ENCODE data around the gene SOX15.
A peak's percentile ranks its signal among the peaks of the same experiment; 100 is the strongest.

Gene SOX15

DNA sequence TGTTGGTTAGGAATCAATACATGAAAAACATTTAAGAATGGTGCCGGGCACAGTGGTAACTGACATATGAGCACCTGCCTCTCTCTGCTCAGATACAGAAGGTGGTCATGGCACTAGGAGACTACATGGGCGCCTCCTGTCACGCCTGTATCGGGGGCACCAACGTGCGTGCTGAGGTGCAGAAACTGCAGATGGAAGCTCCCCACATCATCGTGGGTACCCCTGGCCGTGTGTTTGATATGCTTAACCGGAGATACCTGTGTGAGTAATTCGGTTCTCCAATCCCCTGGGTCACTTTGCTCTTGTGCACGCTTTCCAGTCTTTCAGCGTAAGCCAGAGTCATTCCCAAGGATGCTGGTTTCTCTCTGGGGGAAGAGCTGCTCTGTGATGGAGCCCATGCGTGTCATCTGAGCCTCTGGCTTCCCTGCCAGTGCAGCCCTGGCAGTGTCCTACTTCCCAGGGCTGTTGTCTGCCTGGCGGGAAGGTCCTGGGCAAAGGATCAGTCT is 13.4 kb downstream of the SOX15 start:
- no peak for DNase-seq

DNA sequence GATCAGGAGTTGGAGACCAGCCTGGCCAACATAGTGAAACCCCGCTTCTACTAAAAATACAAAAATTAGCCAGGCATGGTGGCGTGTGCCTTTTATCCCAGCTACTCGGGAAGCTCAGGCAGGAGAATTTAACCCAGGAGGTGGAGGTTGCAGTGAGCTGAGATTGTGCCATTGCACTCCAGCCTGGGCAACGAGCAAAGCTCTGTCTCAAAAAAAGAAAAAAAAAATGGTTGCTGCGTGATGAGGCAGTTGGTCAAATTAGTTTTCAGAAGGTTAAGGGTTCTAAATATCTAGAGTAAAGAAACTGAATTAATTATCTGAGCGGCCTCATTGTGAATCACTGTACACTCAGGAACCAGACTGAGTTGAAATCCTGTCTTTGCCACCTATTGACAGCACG is 13.9 kb downstream of the SOX15 start:
- DNase-seq, result no peak

DNA sequence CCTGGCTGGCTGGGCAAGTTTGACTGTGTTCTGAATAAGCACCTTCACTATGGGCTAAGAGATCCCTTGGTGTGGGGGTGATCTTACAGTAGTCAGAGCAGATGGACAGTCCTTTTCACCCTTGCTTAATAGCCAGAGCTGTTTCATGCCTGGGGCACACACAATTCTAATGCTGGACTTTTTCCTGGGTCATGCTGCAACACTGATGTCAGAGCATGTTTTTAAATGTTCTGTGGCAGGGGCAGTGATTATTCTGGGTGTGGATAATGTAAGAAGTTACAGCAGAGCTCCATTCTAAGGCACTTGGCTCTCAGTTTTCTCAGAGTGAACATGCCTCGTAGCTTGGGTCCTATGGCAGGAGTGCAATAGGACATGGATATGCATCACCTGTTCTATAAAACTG is 14.4 kb downstream of the SOX15 start:
- no peak for DNase-seq

DNA sequence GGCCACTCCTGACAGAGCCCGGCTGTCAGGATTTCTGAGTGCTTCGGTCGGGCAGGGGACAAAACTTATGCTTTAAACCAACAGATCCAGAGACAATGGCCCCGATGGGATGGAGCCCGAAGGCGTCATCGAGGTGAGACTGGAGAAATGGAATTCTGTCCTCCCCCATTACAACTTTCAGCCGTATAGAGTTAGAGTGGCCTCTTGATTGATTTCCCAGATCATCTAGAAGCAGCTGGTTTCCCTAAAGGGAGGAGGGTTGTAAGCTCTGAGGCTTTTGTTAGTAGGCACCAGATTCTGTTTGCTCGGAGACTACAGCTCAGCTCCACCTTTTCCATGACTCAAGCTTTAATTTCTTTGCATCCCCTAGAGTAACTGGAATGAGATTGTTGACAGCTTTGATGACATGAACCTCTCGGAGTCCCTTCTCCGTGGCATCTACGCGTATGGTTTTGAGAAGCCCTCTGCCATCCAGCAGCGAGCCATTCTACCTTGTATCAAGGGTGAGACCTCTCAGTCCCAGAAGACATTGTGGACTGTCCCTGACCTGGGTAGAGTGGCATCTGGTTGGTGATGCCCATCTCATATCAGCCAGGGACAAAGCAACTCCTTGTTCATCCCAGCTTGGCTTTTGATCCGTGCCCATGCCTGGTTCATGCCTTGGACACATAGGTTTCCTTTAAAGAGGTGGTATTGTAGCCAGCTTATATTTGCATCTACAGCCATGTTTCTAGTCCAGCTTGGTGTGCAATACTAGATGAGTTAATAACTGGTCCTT is 15.5 kb downstream of the SOX15 start:
- no peak for DNase-seq

DNA sequence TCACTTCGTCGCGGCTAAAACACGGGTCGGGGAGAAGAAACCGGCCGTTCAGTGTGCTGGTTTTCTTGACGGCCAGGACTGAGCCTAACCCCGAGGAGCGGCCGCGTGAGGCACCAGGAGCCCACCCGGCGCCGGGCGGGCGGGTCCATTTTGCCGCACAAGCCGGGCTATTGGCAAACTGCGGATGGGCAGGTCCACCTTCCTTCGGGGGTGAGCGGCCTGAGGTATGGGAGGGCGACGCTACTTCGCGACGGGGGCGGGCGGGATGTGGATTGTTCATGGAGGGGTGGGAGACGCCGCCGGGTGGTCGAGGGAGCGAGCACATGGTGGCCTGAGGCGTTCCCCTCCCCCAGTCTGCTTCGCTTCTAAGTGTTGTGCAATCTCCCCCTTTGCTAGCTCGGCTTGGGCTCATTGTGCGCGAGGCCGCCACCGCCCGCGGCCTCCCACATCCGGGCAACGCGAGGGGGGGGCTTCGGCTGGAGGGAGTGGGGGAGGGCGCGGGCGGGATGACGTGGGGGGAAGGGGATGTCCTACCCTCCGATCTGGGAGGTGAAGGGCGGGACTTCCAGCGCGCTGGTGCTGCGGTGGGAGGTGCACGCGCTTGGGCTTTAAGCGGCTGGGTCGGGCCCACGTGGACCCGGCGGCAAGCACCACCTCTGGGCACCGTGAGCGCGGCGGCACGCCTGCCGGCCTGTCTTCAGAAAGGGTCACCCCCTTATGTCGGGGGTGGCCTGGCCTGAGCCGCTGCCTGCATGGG is 16.4 kb downstream of the SOX15 start:
- DNase-seq, result peak; percentile 87 to 92

DNA sequence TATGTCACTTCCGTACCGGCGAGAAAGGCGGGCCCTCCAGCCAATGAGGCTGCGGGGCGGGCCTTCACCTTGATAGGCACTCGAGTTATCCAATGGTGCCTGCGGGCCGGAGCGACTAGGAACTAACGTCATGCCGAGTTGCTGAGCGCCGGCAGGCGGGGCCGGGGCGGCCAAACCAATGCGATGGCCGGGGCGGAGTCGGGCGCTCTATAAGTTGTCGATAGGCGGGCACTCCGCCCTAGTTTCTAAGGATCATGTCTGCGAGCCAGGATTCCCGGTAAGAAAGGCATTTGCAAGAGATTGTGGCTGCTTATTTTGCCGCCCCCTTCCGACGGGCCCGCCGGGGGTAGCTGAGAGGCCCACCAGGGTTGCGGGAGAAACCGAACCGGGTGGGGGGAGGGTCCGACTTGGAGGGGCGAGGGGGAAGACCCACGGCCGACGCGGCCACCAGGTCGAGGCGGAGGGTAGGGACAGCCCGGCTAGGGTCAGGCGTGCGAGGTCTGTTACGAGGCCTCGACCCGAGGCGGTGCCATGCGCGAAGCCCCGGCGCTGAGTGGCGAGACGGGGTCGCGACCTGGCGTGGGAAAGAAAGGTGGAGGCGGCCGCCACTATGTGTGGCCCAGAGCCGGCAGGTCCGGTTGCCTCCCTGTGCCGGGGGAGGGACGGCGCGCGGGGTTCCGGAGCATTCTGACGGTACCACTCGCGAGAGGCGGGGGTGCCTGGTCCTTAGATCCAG is 17.1 kb downstream of the SOX15 start:
- DNase-seq, result peak; percentile 100

DNA sequence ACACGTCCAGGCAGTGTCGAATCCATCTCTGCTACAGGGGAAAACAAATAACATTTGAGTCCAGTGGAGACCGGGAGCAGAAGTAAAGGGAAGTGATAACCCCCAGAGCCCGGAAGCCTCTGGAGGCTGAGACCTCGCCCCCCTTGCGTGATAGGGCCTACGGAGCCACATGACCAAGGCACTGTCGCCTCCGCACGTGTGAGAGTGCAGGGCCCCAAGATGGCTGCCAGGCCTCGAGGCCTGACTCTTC is 17.6 kb downstream of the SOX15 start:
- DNase-seq, result no peak

DNA sequence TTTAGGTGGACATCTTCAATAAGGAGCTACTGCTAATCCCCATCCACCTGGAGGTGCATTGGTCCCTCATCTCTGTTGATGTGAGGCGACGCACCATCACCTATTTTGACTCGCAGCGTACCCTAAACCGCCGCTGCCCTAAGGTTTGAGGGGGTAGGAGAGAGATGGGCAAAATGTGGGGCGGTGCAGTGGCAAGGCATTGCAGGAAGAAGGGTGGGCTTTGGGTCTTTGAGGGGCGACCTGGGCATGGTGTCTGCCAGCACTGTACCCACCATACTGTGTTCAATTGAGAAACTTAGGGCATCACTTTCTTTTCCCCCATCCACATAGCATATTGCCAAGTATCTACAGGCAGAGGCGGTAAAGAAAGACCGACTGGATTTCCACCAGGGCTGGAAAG is 19.5 kb downstream of the SOX15 start:
- no peak for DNase-seq

DNA sequence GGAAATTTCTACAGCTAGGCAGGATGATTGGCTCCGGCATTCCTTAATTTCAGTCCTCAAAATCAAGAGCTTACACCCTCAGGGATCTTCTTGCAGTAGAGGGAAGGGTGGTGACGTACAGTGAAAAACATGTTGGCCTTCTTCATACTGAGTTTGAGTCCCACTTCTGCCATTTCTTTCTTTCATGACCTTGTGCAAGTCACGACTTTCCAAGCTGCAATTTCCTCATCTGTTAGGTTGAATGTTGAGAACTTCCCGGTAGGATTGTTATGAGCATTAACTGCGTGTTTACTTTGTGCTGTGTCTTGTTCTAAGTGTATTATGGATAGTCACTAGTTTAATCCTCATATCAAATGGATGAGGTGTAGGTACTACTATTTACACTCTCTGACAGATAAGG is 20.3 kb downstream of the SOX15 start:
- peak; percentile 71 to 72 for DNase-seq

DNA sequence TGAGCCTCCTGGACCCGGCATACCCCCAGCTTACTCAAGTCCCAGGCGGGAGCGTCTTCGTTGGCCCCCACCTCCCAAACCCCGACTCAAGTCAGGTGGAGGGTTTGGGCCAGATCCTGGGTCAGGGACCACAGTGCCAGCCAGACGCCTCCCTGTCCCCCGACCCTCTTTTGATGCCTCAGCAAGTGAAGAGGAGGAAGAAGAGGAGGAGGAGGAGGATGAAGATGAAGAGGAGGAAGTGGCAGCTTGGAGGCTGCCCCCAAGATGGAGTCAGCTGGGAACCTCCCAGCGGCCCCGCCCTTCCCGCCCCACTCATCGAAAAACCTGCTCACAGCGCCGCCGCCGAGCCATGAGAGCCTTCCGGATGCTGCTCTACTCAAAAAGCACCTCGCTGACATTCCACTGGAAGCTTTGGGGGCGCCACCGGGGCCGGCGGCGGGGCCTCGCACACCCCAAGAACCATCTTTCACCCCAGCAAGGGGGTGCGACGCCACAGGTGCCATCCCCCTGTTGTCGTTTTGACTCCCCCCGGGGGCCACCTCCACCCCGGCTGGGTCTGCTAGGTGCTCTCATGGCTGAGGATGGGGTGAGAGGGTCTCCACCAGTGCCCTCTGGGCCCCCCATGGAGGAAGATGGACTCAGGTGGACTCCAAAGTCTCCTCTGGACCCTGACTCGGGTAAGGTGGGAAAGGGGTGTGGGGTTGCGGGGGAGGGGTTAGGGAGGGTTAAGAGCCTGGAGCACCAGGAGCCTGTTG is 26.6 kb downstream of the SOX15 start:
- DNase-seq, result no peak

DNA sequence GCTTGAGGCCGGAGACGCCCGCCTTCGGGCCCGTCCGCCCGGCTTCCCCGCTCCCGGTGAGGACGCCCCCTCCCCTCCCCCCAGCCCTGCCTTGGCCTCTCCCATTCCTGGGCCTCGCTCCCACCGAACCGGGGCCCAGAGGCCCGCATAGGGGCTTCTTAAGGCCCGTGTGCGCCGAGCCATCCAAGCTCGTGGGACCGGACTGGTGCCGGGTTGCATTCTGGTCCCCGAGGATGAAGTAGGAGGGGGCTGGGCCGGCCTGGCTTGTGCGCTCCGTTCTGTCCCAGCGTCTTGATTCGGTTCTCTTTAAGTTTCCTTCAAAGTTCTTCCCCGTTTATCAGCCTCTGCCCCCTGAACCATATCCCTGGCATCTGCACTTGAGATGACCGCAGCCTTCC is 27.7 kb downstream of the SOX15 start:
- DNase-seq, result no peak

DNA sequence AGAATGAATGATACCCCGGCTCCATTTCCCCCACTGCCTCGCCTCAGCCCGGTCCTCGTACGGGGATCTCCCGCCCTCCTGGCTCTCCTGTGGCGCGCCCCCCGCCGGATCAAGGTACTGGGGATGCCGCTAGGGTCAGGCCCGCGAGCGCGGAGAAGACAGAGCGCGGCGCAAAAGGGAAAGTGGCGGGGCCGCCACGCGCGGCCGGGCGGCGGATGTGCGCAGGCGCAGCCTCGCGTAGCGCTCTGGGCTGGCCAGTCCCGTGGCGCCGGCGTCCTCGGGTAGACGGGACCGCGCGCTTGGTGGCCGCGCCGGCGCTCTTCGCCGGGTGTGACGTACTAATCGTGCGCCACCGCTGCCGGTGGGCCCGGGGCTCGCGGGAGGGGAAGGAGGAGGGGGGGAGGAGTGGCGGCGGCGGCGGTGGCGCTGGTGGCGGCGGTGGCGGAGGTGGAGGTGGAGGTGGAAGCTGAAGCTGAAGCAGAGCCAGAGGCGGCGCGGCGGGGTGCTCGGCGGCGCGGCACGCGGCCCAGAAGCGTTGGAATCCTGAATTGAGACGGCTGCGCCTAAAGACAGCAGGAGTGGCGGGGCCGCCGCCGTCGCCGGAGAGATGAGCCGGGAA is 28.2 kb downstream of the SOX15 start, which contains the start of gene SENP3:
TSS of gene SENP3 (plus strand) at position 331 of the 619 bp plus-strand sequence. CDS start 1,158 bp downstream, outside the sequence.
- peak; percentile 84 to 90 for DNase-seq

DNA sequence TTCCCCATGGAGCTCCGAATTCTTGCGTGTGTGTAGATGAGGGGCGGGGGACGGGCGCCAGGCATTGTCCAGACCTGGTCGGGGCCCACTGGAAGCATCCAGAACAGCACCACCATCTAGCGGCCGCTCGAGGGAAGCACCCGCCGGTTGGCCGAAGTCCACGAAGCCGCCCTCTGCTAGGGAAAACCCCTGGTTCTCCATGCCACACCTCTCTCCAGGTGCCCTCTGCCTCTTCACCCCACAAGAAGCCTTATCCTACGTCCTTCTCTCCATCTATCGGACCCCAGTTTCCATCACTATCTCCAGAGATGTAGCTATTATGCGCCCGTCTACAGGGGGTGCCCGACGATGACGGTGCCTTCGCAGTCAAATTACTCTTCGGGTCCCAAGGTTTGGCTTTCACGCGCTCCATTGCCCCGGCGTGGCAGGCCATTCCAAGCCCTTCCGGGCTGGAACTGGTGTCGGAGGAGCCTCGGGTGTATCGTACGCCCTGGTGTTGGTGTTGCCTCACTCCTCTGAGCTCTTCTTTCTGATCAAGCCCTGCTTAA is 28.8 kb downstream of the SOX15 start:
- DNase-seq, result peak; percentile 68 to 90

DNA sequence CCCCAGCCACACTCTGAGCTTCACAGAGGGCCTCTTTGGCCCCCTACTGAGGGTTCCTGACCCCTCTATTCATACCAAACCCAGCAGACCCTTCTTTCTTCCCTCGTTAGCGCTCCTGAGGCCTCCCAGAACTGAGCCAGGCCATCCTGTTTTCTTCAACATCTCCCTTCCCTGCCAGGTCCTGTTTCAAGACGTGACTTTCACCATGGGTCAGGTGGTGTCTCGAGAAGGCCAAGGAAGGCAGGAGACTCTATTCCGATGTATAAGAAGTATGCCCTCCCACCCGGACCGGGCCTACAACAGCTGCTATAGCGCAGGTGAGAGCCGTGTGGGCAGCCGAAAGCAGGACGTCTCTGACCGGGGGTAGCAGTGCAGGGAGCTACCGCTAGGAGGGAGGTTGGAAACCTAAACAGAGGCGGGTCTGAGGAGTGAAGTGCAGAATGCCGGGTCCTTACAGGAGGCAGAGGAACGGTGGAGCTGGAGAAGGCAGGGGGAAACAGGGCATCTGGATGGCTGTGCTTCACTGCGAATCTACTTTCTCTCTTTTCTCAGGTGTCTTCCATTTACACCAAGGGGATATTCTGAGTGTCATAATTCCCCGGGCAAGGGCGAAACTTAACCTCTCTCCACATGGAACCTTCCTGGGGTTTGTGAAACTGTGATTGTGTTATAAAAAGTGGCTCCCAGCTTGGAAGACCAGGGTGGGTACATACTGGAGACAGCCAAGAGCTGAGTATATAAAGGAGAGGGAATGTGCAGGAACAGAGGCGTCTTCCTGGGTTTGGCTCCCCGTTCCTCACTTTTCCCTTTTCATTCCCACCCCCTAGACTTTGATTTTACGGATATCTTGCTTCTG is 29.5 kb downstream of the SOX15 start:
- peak in 1 of 2 donors; percentile 68 for DNase-seq

DNA sequence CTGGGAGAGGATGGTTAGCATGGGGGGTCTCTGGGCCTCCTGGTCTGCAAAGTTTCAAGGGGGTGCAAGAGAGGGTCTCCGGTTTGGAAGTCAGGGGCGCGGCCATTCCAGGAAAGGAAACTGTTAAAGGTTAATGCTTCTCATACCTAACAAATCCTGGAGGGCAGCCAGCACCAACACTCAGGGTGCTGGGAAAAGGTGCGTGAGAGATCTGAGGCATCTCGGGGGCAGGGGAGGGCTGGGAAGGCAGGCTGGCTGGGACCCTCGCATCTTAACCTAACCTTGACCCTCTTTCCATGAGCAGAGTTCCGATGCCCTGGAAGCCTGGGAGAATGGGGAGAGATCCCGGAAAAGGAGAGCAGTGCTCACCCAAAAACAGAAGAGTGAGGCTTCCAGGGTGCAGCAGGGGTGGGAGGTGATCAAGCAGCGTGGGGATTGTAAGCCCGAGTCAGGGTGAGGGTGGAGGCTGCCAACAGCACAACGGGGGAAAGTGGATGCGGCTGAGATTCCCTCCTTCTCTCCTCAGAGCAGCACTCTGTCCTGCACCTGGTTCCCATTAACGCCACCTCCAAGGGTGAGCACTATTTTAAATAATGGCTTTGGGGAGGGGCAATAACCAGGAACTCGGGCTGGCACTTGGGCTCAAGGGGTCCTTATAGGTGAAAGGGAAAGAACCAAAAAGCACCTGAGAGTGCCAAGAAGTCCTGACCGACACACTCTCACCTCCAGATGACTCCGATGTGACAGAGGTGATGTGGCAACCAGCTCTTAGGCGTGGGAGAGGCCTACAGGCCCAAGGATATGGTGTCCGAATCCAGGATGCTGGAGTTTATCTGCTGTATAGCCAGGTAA is 30.3 kb downstream of the SOX15 start:
- DNase-seq, result peak in 1 of 2 donors; percentile 5

DNA sequence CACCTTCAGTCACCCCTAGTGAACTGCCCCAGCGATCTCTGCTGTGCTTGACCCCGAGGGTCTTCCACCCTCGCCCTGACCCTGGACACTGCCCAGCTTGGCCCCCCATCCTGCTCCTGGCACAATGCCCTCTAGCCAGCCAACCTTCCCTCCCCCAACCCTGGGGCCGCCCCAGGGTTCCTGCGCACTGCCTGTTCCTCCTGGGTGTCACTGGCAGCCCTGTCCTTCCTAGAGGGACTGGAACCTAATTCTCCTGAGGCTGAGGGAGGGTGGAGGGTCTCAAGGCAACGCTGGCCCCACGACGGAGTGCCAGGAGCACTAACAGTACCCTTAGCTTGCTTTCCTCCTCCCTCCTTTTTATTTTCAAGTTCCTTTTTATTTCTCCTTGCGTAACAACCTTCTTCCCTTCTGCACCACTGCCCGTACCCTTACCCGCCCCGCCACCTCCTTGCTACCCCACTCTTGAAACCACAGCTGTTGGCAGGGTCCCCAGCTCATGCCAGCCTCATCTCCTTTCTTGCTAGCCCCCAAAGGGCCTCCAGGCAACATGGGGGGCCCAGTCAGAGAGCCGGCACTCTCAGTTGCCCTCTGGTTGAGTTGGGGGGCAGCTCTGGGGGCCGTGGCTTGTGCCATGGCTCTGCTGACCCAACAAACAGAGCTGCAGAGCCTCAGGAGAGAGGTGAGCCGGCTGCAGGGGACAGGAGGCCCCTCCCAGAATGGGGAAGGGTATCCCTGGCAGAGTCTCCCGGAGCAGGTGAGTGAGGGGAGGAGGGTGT is 31.2 kb downstream of the SOX15 start, which contains the start of gene TNFSF13:
TSS of gene TNFSF13 (plus strand) at position 207 of the 776 bp plus-strand sequence. CDS start at position 497, 290 bp downstream.
- DNase-seq, result peak; percentile 29 to 33

DNA sequence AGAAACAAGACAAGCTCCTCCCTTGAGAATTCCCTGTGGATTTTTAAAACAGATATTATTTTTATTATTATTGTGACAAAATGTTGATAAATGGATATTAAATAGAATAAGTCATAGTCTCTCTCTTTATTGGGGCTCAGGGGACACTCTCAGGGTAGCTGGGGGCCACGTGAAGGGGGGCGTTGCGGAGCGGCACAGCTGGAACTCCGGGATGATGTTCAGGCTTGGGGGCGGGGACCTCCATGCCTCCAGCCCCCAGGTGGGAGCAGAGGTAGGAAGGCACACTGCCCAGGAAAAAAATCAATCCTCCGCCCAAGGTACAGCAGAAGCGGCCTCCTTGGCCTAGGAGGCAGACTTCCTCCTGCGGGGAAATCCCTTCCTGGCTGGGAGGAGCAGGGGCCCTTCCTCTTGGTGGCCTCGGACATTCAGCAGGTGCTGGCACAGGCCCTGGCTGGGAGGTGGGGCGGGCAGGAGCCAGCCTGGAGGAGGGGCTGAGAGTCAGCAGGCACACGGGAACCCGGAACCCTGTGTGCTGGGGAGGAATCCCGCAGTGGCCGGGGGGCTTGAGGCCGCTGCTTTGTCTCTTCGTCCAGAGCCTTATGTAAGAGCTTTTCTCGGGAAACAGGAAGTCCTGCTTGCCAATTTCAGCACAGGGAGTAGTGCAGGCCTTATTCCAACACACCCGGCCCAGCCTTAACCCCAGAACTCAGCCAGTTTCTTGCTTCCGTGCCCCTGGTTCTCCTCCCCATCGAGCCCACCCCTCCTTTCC is 31.9 kb downstream of the SOX15 start:
- peak; percentile 64 to 74 for DNase-seq

DNA sequence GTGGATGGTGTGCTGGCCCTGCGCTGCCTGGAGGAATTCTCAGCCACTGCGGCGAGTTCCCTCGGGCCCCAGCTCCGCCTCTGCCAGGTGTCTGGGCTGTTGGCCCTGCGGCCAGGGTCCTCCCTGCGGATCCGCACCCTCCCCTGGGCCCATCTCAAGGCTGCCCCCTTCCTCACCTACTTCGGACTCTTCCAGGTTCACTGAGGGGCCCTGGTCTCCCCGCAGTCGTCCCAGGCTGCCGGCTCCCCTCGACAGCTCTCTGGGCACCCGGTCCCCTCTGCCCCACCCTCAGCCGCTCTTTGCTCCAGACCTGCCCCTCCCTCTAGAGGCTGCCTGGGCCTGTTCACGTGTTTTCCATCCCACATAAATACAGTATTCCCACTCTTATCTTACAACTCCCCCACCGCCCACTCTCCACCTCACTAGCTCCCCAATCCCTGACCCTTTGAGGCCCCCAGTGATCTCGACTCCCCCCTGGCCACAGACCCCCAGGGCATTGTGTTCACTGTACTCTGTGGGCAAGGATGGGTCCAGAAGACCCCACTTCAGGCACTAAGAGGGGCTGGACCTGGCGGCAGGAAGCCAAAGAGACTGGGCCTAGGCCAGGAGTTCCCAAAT is 32.6 kb downstream of the SOX15 start:
- DNase-seq, result no peak
